ENCODE results near the gene TCP11.

DNA sequence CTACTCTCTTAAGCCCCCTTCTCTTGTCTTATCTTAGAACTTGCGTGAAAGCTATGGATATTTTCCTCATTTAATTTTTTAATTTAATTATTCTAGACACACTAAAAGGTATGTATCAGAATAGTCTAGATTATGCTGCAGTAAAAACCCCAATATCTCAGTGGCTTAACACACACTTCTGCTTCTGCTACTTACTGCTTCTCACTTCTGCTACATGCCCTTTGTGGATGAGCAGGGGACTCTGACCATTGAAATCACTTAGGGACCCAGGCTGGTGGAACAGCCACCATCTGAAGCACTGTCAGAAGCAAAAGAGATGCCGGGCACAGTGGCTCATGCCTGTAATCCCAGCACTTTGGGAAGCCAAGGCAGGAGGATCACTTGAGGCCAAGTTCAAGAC, 45.4 kb upstream of the TCP11 start:
- TF ChIP-seq ZSCAN29 (CRISPR knock-in tag; conservative IDR thresholded peaks at IDR 0.05) (no peak), TGIF2 (CRISPR knock-in tag; IDR thresholded peaks at IDR 0.05) (no peak), CTCF (CRISPR knock-in tag; IDR thresholded peaks at IDR 0.05) (no peak), ZNF274 (CRISPR knock-in tag; IDR thresholded peaks at IDR 0.05) (no peak), SMC3 (IDR thresholded peaks at IDR 0.05; ENCODE audit: low read length) (no peak), SUZ12 (IDR thresholded peaks at IDR 0.05; ENCODE audit: low read depth, low read length) (no peak), RBM22 (optimal IDR thresholded peaks at IDR 0.05; ENCODE audit: low read length) (no peak), MTA3 (CRISPR knock-in tag; IDR thresholded peaks at IDR 0.05) (no peak), HMG20A (CRISPR knock-in tag; IDR thresholded peaks at IDR 0.05; ENCODE audit: borderline replicate concordance) (no peak), HNRNPH1 (optimal IDR thresholded peaks at IDR 0.05; ENCODE audit: low read depth, low read length) (no peak), ZNF367 (CRISPR knock-in tag; IDR thresholded peaks at IDR 0.05; ENCODE audit: borderline replicate concordance) (no peak), PBX3 (CRISPR knock-in tag; IDR thresholded peaks at IDR 0.05; ENCODE audit: borderline replicate concordance) (no peak)
- TF ChIP-seq, protein P1, sequence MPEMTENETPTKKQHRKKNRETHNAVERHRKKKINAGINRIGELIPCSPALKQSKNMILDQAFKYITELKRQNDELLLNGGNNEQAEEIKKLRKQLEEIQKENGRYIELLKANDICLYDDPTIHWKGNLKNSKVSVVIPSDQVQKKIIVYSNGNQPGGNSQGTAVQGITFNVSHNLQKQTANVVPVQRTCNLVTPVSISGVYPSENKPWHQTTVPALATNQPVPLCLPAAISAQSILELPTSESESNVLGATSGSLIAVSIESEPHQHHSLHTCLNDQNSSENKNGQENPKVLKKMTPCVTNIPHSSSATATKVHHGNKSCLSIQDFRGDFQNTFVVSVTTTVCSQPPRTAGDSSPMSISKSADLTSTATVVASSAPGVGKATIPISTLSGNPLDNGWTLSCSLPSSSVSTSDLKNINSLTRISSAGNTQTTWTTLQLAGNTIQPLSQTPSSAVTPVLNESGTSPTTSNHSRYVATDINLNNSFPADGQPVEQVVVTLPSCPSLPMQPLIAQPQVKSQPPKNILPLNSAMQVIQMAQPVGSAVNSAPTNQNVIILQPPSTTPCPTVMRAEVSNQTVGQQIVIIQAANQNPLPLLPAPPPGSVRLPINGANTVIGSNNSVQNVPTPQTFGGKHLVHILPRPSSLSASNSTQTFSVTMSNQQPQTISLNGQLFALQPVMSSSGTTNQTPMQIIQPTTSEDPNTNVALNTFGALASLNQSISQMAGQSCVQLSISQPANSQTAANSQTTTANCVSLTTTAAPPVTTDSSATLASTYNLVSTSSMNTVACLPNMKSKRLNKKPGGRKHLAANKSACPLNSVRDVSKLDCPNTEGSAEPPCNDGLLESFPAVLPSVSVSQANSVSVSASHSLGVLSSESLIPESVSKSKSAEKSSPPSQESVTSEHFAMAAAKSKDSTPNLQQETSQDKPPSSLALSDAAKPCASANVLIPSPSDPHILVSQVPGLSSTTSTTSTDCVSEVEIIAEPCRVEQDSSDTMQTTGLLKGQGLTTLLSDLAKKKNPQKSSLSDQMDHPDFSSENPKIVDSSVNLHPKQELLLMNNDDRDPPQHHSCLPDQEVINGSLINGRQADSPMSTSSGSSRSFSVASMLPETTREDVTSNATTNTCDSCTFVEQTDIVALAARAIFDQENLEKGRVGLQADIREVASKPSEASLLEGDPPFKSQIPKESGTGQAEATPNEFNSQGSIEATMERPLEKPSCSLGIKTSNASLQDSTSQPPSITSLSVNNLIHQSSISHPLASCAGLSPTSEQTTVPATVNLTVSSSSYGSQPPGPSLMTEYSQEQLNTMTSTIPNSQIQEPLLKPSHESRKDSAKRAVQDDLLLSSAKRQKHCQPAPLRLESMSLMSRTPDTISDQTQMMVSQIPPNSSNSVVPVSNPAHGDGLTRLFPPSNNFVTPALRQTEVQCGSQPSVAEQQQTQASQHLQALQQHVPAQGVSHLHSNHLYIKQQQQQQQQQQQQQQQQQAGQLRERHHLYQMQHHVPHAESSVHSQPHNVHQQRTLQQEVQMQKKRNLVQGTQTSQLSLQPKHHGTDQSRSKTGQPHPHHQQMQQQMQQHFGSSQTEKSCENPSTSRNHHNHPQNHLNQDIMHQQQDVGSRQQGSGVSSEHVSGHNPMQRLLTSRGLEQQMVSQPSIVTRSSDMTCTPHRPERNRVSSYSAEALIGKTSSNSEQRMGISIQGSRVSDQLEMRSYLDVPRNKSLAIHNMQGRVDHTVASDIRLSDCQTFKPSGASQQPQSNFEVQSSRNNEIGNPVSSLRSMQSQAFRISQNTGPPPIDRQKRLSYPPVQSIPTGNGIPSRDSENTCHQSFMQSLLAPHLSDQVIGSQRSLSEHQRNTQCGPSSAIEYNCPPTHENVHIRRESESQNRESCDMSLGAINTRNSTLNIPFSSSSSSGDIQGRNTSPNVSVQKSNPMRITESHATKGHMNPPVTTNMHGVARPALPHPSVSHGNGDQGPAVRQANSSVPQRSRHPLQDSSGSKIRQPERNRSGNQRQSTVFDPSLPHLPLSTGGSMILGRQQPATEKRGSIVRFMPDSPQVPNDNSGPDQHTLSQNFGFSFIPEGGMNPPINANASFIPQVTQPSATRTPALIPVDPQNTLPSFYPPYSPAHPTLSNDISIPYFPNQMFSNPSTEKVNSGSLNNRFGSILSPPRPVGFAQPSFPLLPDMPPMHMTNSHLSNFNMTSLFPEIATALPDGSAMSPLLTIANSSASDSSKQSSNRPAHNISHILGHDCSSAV (CRISPR knock-in tag; IDR thresholded peaks at IDR 0.05; ENCODE audit: borderline replicate concordance) = no peak
- TF ChIP-seq, protein P2, sequence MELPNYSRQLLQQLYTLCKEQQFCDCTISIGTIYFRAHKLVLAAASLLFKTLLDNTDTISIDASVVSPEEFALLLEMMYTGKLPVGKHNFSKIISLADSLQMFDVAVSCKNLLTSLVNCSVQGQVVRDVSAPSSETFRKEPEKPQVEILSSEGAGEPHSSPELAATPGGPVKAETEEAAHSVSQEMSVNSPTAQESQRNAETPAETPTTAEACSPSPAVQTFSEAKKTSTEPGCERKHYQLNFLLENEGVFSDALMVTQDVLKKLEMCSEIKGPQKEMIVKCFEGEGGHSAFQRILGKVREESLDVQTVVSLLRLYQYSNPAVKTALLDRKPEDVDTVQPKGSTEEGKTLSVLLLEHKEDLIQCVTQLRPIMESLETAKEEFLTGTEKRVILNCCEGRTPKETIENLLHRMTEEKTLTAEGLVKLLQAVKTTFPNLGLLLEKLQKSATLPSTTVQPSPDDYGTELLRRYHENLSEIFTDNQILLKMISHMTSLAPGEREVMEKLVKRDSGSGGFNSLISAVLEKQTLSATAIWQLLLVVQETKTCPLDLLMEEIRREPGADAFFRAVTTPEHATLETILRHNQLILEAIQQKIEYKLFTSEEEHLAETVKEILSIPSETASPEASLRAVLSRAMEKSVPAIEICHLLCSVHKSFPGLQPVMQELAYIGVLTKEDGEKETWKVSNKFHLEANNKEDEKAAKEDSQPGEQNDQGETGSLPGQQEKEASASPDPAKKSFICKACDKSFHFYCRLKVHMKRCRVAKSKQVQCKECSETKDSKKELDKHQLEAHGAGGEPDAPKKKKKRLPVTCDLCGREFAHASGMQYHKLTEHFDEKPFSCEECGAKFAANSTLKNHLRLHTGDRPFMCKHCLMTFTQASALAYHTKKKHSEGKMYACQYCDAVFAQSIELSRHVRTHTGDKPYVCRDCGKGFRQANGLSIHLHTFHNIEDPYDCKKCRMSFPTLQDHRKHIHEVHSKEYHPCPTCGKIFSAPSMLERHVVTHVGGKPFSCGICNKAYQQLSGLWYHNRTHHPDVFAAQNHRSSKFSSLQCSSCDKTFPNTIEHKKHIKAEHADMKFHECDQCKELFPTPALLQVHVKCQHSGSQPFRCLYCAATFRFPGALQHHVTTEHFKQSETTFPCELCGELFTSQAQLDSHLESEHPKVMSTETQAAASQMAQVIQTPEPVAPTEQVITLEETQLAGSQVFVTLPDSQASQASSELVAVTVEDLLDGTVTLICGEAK (IDR thresholded peaks at IDR 0.05) = no peak
- TF ChIP-seq, protein P2 (CRISPR knock-in tag; IDR thresholded peaks at IDR 0.05) = no peak

Measured in HepG2 (cell line).